Measurements from ENCODE around the gene GTF2A1.
"Not testable (repeated sequence)": the region's sequence is repeated elsewhere in the genome, so short reads cannot be mapped to it uniquely, and the experiment has no call there.

GTF2A1 gene

GRCh38 chr14:81233615-81234014 is 12.9 kb upstream of the GTF2A1 start:
- no peak for DNase-seq (ENCODE audit: low read depth in 2 of 2, low spot score in 1 of 2)

GRCh38 chr14:81231540-81231939 is 10.8 kb upstream of the GTF2A1 start:
- DNase-seq (ENCODE audit: low read depth in 2 of 2, low spot score in 1 of 2), result no peak

- DNase-seq (ENCODE audit: low read depth in 2 of 2, low spot score in 1 of 2), result no peak
Measured at GRCh38 chr14:81224222-81224621, 3.5 kb upstream of the GTF2A1 start.

GRCh38 chr14:81223788-81224187 is 3.0 kb upstream of the GTF2A1 start:
- DNase-seq (ENCODE audit: low read depth in 2 of 2, low spot score in 1 of 2), result not testable (repeated sequence)

GRCh38 chr14:81222691-81223090 is 1.9 kb upstream of the GTF2A1 start:
- no peak for DNase-seq (ENCODE audit: low read depth in 2 of 2, low spot score in 1 of 2)

GRCh38 chr14:81222126-81222525 is 1.4 kb upstream of the GTF2A1 start:
- no peak for DNase-seq (ENCODE audit: low read depth in 2 of 2, low spot score in 1 of 2)

GRCh38 chr14:81221579-81222102 is 882 bp upstream of the GTF2A1 start:
- no peak for DNase-seq (ENCODE audit: low read depth in 2 of 2, low spot score in 1 of 2)

- no peak for DNase-seq (ENCODE audit: low read depth in 2 of 2, low spot score in 1 of 2)
Measured at GRCh38 chr14:81220580-81220829, 254 bp downstream of the GTF2A1 start.

- DNase-seq (ENCODE audit: low read depth in 2 of 2, low spot score in 1 of 2), result peak; percentile 10 to 21
Measured at GRCh38 chr14:81219759-81220579, 790 bp downstream of the GTF2A1 start.

- DNase-seq (ENCODE audit: low read depth in 2 of 2, low spot score in 1 of 2), result peak; percentile 67 to 70
Measured at GRCh38 chr14:81219210-81219758, 1.5 kb downstream of the GTF2A1 start.

- no peak for DNase-seq (ENCODE audit: low read depth in 2 of 2, low spot score in 1 of 2)
Measured at GRCh38 chr14:81211844-81212243, 8.9 kb downstream of the GTF2A1 start.

GRCh38 chr14:81209167-81209836 is 11.5 kb downstream of the GTF2A1 start:
- DNase-seq (ENCODE audit: low read depth in 2 of 2, low spot score in 1 of 2), result no peak

GRCh38 chr14:81208489-81208888 is 12.3 kb downstream of the GTF2A1 start:
- DNase-seq (ENCODE audit: low read depth in 2 of 2, low spot score in 1 of 2), result no peak

- no peak for DNase-seq (ENCODE audit: low read depth in 2 of 2, low spot score in 1 of 2)
Measured at GRCh38 chr14:81206115-81206514, 14.6 kb downstream of the GTF2A1 start.

- no peak for DNase-seq (ENCODE audit: low read depth in 2 of 2, low spot score in 1 of 2)
Measured at GRCh38 chr14:81205639-81206038, 15.1 kb downstream of the GTF2A1 start.

- DNase-seq (ENCODE audit: low read depth in 2 of 2, low spot score in 1 of 2), result no peak
Measured at GRCh38 chr14:81200054-81200453, 20.7 kb downstream of the GTF2A1 start.

- no peak for DNase-seq (ENCODE audit: low read depth in 2 of 2, low spot score in 1 of 2)
Measured at GRCh38 chr14:81199084-81199483, 21.7 kb downstream of the GTF2A1 start.

- no peak for DNase-seq (ENCODE audit: low read depth in 2 of 2, low spot score in 1 of 2)
Measured at GRCh38 chr14:81198651-81199050, 22.1 kb downstream of the GTF2A1 start.

GRCh38 chr14:81193924-81194633 is 26.7 kb downstream of the GTF2A1 start:
- DNase-seq (ENCODE audit: low read depth in 2 of 2, low spot score in 1 of 2), result no peak

- no peak for DNase-seq (ENCODE audit: low read depth in 2 of 2, low spot score in 1 of 2)
Measured at GRCh38 chr14:81192594-81192993, 28.2 kb downstream of the GTF2A1 start.

- no peak for DNase-seq (ENCODE audit: low read depth in 2 of 2, low spot score in 1 of 2)
Measured at GRCh38 chr14:81187832-81188522, 32.8 kb downstream of the GTF2A1 start.
